ENCODE measurements around the gene SSC5D. TPM values are rescaled to one million over a fixed set of nuclear protein-coding genes. Genes with fewer than 3 reads are reported as not detected.

SSC5D gene
- total RNA-seq, 1 donor, result 10.7 TPM

DNA sequence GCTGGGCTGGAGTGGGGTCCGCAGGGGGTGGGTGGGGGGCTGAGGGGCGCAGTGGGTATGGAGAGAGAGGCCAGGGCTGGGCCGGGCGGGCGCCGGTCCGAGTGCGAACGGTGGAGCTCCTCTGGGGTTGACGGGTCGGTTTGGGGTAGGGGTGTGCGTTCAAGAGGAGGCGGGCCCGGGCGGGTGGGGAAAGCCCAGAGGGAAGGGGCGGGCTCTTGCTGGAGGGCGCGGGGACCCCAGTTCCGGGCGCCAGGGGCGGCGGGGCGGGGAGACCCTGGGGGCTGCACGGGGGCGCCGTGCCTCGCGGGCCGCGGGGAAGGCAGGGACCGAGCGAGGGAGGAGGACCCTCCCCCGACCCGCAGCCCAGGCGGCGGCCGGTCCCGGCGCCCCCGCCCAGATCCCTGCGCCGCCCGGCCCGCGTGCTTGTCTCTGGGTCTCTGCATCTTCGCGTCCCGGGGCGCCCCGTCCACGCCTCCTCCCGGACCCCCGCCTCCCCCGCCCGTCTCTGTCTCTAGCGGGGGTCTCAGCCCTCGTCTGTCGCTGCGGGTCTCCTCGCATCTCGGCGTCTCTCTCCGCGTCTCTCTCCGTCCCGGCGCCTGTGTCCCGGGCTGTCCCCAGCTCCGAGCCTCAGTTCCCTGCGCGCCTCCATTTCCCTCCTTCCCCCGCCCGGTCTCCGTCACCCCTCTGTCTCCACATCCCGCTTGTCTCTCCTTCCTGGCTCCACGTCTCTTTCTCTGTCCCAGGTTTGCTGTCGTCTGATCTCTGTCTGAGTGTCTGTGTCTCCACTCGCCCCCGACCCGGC lies 36.9 kb upstream of the SSC5D start:
- H3K4me3 ChIP-seq (ENCODE audit: low read depth, low read length), result no peak overlapping the region
- no peak for DNase-seq (ENCODE audit: low read depth)
- TF ChIP-seq, protein P1, sequence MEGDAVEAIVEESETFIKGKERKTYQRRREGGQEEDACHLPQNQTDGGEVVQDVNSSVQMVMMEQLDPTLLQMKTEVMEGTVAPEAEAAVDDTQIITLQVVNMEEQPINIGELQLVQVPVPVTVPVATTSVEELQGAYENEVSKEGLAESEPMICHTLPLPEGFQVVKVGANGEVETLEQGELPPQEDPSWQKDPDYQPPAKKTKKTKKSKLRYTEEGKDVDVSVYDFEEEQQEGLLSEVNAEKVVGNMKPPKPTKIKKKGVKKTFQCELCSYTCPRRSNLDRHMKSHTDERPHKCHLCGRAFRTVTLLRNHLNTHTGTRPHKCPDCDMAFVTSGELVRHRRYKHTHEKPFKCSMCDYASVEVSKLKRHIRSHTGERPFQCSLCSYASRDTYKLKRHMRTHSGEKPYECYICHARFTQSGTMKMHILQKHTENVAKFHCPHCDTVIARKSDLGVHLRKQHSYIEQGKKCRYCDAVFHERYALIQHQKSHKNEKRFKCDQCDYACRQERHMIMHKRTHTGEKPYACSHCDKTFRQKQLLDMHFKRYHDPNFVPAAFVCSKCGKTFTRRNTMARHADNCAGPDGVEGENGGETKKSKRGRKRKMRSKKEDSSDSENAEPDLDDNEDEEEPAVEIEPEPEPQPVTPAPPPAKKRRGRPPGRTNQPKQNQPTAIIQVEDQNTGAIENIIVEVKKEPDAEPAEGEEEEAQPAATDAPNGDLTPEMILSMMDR (IDR thresholded peaks at IDR 0.05; ENCODE audit: insufficient read depth, low read length), result no peak

DNA sequence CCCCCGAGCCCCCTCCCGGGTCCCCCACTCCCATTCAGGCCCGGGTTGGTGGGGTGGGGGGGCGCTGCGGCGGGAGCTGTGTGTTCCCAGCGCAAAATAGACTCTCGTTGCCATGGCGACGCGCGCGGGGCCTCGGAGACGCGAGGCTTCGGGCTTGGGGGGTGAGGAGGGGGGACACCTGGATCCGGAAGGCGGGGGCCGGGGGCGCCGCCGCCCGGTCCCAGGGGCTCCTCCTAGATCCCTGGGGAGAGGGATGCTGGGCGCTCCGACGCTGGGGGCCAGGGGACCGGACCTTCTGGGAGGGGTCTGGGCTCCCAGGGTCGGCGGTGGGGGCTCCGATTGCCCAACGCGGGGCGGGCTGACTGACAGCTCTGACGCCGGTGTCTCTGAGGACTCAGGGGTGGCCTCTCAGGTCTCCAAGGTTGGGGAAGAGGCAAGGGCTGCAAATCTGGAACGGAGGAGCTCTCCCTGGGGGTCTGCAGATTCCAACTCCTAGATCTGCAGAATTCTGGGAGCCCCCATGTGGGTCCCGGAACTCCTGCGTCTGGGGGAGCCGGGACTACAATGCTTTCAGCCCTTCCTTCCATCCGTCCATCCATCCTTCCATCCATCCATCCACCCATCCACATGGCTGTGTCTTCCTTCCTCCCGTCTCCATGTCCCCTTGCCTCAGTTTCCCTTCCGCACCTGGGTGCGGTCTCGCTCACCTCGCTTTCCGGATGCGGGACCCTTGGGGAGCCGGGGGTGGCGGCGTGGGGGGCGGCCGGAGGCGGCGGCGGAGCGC lies 36.1 kb upstream of the SSC5D start:
- H3K4me3 ChIP-seq (ENCODE audit: low read depth, low read length), result no peak overlapping the region
- TF ChIP-seq, protein P1 (IDR thresholded peaks at IDR 0.05; ENCODE audit: insufficient read depth, low read length), result no peak
- DNase-seq (ENCODE audit: low read depth), result no peak

DNA sequence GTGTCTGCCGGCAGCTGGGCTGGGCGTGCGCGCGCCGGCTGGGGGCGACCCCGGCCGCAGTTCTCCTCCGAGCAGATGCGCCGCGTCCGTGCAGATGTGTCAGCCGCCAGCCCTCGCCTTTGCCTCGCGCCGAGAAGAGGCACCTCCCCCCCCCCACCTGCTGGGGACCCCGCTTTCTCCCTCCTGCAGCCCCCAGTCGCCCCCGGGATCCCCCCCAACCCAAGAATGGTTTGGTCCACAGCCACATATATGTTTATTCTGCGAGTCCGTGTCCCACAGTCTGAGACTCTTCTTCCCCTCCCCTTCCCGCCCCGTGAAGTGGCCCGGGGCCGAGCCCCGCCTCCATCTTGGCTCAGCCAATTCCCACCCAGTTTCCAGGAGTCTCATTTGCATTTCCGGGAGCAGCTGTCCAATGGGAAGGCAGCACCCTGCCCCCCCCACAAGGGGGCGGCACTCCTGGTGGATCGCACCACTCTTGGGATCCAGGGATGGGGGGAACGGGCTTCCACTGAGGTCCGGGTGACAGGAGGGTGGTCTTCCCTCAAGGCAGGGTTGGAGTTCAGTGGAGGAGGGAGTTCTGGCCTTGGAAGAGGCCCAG lies 35.4 kb upstream of the SSC5D start:
- TF ChIP-seq, protein P1 (IDR thresholded peaks at IDR 0.05; ENCODE audit: insufficient read depth, low read length), result no peak
- DNase-seq (ENCODE audit: low read depth), result peak; percentile 42
- H3K4me3 ChIP-seq (ENCODE audit: low read depth, low read length), result no peak overlapping the region

DNA sequence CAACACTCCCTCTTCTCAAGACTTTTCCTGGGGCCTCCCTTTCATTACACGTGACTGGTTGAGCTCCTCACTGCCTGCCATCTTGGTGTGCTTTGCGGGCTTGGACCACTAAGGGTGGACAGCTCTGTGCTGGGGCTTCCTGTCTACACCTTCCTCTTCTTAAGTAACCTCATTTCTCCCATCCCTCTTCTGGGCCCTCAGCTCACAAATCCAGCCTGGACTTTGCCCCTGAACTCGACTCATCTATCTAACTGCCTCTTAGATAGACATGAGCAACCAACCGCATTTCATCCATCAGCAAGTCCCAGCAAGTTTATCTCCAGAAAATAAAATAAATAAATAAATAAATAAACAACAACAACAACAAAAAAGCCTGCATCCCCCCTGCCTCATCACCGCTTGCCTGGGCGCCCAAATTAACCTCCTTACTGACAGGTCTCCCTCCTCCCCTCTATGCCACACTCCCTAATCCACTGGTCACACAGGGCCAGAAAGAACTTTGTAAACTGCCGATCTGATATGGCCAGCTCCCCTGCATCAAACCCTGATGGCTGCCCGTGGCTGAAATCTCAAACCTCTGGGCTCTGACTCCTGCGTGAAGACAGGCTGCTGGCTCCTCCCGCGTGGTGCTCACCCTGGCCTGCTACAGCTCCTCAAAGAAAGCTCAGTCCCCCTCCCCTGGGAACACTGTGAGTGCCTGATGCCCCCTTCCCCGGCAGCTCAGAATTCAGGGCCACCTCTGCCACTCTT lies 34.5 kb upstream of the SSC5D start:
- no peak for DNase-seq (ENCODE audit: low read depth)
- TF ChIP-seq, protein P1 (IDR thresholded peaks at IDR 0.05; ENCODE audit: insufficient read depth, low read length), result no peak
- H3K4me3 ChIP-seq (ENCODE audit: low read depth, low read length), result no peak overlapping the region

DNA sequence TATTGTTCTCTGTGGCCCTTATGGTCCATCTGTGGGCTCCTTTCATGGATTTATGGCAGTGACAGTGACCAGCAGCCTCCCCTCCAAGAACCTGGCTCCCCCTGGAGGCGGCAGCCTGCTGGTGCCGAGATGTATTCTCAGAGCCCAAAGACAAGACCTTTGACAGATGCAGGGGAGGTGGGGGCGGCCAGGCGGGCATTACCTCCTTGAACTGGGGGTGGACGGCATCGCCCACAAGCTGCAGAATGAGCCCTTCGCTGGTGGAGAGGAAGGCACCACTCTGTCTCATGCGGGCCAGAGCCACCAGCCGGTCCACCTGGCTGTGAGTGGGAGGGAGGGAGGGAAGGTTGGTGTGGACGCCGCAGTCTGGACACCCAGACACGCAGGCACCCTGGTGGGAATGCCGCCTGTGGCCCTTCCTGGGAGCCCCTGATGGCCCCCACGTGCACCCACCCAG lies 33.4 kb upstream of the SSC5D start:
- DNase-seq (ENCODE audit: low read depth), result no peak
- TF ChIP-seq, protein P1 (IDR thresholded peaks at IDR 0.05; ENCODE audit: insufficient read depth, low read length), result peak; percentile 76
- H3K4me3 ChIP-seq (ENCODE audit: low read depth, low read length), result no peak overlapping the region

DNA sequence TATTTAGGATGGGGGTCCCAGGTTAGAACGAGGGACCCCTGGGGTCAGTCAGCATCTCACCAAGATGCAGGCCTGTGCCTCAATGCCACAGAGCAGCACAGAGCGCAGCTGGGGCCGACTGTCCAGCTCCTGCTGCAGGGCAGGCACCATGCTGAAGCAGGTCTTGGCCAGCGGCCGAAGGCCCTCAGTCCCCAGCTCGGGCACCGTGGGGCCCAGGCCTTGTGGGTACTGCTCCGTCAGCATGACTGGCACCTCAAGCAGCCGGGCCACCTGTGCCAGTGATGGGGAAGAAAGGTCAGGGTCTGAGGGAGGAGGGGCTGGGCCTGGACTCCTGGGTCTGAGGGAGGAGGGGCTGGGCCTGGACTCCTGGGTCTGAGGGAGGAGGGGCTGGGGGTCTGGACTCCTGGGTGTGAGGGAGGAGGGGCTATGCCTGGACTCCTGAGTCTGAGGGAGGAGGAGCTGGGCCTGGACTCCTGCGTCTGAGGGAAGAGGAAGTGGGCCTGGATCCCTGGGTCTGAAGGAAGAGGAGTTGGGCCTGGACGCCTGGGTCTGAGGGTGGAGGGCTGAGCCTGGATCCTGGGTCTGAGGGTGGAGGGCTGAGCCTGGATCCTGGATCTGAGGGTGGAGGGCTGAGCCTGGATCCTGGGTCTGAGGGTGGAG lies 32.5 kb upstream of the SSC5D start:
- no peak overlapping the region for H3K4me3 ChIP-seq (ENCODE audit: low read depth, low read length)
- DNase-seq (ENCODE audit: low read depth), result no peak
- TF ChIP-seq, protein P1 (IDR thresholded peaks at IDR 0.05; ENCODE audit: insufficient read depth, low read length), result no peak

Data from fibroblast of the aortic adventitia (primary cell).